SK-N-MC (cell line): Measurements from ENCODE around the gene DST.
"Not testable (repeated sequence)": the region's sequence is repeated elsewhere in the genome, so short reads cannot be mapped to it uniquely, and the experiment has no call there.

Source experiments
- DNase-seq: peaks from one replicate; pipeline ENCODE4 v3.0.0-alpha.2; 2011; ENCODE audit warnings: low read depth, low spot score
- H3K27ac ChIP-seq: fragments of 200-600 bp; sonication (generic); 2 replicates; pipeline ENCODE4 v1.5.1; 2016; ENCODE audit warnings: mixed run types
- H3K36me3 ChIP-seq: fragments of 200-600 bp; sonication (generic); 2 replicates; pipeline ENCODE4 v1.6.1; 2017; ENCODE audit warnings: antibody characterized with exemption, low read length, mixed read lengths; ENCODE audit not compliant: insufficient read depth
- H3K4me3 ChIP-seq: fragments of 200-600 bp; sonication (generic); 2 replicates; pipeline ENCODE4 v1.5.1; 2016
- H3K9ac ChIP-seq: fragments of 200-600 bp; sonication (generic); 2 replicates; pipeline ENCODE4 v1.8.0; 2017; ENCODE audit warnings: mixed run types, mixed read lengths; ENCODE audit not compliant: insufficient read length
- H3K9me3 ChIP-seq: fragments of 200-600 bp; sonication (generic); 2 replicates; pipeline ENCODE4 v1.6.1; 2017; ENCODE audit warnings: low read depth, mild to moderate bottlenecking, antibody characterized with exemption, low read length, moderate library complexity, mixed read lengths
- EZH2 ChIP-seq: fragments of 200-600 bp; sonication (generic); IDR thresholded peaks from one replicate; pipeline ENCODE4 v1.6.1; 2017; ENCODE audit warnings: antibody characterized with exemption
- FOXP2 ChIP-seq: optimal IDR thresholded peaks from 2 replicates; pipeline ENCODE3; 2011; ENCODE audit warnings: mild to moderate bottlenecking, moderate library complexity; ENCODE audit not compliant: insufficient read depth; ENCODE audit errors: extremely low read length, control extremely low read depth
- POLR2AphosphoS5 ChIP-seq: IDR thresholded peaks from 2 replicates; pipeline ENCODE4 v1.6.1; 2012; ENCODE audit warnings: mild to moderate bottlenecking, low read depth, low read length, borderline replicate concordance

Gene DST

GRCh38 chr6:56510984-56511531, 131.6 kb downstream of the DST start:
- Histone ChIP-seq H3K9ac (no peak overlapping the region), H3K9me3 (no peaks in the 10 kb centered on the region), H3K4me3 (no peak overlapping the region), H3K27ac (no peak overlapping the region), H3K36me3 (peaks cover 24% of the 10 kb centered on the region)
- no peak for DNase-seq
- TF ChIP-seq POLR2AphosphoS5: no peak
- no peak for TF ChIP-seq FOXP2
- no peak for TF ChIP-seq EZH2

DNA sequence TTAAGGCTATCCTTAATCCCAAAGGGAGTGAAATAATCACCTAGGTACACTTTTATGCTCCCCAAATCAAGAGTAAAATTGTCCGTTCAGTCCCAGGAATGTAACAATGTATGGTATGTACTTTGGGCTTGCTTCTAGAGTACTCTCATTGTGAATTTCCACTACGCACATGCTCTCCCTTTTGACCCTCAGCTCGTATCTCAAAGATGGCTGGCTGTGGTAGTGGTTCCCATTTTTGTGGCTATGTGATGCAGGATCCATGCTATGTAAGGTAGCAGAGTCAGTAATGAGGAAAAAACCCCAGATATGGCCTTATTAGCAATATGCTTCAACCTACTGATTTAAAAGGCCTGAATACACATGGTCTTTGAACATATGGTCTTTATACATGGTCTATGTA, 133.7 kb downstream of the DST start:
- Histone ChIP-seq H3K9me3 (no peaks in the 10 kb centered on the region), H3K27ac (no peak overlapping the region), H3K4me3 (no peak overlapping the region), H3K36me3 (peaks cover 24% of the 10 kb centered on the region), H3K9ac (no peak overlapping the region)
- DNase-seq: no peak
- TF ChIP-seq EZH2 (no peak), FOXP2 (no peak)

DNA sequence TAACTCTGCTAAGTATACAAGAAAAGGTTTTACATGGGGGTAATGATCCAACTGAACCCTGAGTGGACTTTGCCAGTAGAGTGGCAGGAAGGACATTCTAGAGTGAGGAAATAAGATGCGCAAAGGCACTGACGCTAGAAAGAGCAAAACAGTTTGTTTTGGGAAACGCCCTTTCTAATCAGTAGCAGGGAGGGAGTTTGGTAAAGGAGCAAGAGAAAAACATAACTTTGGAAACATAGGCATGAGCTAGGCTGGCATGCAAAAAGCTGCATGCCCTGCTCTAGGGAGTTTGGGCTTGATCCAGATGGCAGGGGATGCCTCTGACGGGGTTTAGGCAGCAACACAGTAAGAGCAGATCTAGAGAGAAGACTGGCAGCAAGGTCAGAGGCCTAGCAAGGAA, 135.2 kb downstream of the DST start:
- H3K9ac ChIP-seq: no peak overlapping the region
- no peaks in the 10 kb centered on the region for H3K9me3 ChIP-seq
- H3K36me3 ChIP-seq: peaks cover 24% of the 10 kb centered on the region
- H3K4me3 ChIP-seq: no peak overlapping the region
- TF ChIP-seq EZH2 (no peak), POLR2AphosphoS5 (no peak), FOXP2 (no peak)
- no peak overlapping the region for H3K27ac ChIP-seq
- no peak for DNase-seq

DNA sequence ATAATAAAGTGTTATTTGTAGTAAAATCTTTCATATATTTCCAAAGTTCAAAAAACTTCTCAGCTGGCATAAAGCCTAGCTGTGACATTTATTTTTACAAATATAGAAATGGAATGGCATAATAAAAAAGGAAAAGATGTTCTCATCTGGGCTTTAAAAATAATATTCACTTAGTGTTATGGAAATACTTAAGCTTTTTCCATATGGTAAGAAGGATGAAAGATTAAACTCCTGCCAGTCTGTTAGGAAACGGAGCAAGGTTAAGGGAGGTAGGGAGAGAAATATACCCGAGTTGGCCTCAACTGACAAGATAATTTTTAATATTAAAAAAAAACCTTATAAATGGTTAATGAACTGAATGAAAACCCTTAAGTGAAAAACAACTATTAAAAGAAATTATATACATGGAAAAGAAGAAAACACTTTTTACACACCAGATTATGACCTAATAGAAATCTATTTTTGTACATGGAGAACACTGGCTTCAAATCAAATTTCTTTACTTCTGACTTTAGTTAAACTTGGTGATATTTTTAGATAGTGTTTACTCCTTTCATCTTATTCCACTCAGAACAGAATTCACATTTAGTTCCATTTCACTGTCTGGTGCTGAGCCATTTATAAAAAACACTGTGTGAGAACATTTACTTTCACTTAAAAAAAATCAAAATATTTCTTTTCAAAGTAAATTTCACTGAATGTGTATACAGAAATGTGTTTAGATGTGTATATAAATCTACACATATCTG, 137.0 kb downstream of the DST start:
- Histone ChIP-seq H3K36me3 (peaks cover 28% of the 10 kb centered on the region), H3K9ac (no peak overlapping the region), H3K9me3 (no peaks in the 10 kb centered on the region), H3K4me3 (no peak overlapping the region), H3K27ac (no peak overlapping the region)
- TF ChIP-seq EZH2 (no peak), POLR2AphosphoS5 (no peak), FOXP2 (no peak)
- no peak for DNase-seq

GRCh38 chr6:56501993-56502392, 140.7 kb downstream of the DST start:
- no peak for DNase-seq
- Histone ChIP-seq H3K36me3 (peaks cover 19% of the 10 kb centered on the region), H3K4me3 (no peak overlapping the region), H3K27ac (no peak overlapping the region), H3K9ac (no peak overlapping the region), H3K9me3 (no peaks in the 10 kb centered on the region)
- TF ChIP-seq FOXP2: no peak

DNA sequence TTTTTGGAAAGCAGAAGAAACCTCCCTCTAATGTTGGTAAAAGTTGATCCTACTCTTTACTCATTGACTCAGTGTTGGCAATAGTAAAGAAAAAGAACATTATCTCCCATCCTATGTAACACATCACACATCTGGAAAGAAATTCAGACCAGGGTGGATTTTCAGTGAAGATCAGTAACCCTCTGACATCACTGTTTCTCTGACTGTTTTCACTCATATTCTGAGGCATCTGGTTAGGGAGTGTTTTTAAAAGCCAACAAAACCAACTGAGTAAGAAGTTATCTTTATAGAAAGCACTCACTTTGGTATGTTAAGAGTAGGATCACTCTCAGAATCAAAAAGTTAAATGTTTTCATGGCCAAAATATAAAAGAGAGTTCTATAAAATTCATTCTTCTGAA, 143.6 kb downstream of the DST start:
- no peak for TF ChIP-seq EZH2
- TF ChIP-seq FOXP2: no peak
- no peak for TF ChIP-seq POLR2AphosphoS5
- Histone ChIP-seq H3K9ac (no peak overlapping the region), H3K27ac (no peak overlapping the region), H3K36me3 (peaks cover 18% of the 10 kb centered on the region), H3K9me3 (no peaks in the 10 kb centered on the region), H3K4me3 (no peak overlapping the region)
- no peak for DNase-seq

GRCh38 chr6:56497691-56498090, 145.0 kb downstream of the DST start:
- H3K9ac ChIP-seq: no peak overlapping the region
- peaks cover 20% of the 10 kb centered on the region for H3K36me3 ChIP-seq
- TF ChIP-seq POLR2AphosphoS5 (no peak), FOXP2 (no peak), EZH2 (no peak)
- no peak overlapping the region for H3K4me3 ChIP-seq
- no peaks in the 10 kb centered on the region for H3K9me3 ChIP-seq
- DNase-seq: no peak
- H3K27ac ChIP-seq: no peak overlapping the region

GRCh38 chr6:56497240-56497639, 145.4 kb downstream of the DST start:
- Histone ChIP-seq H3K4me3 (no peak overlapping the region), H3K9me3 (no peaks in the 10 kb centered on the region), H3K9ac (no peak overlapping the region), H3K27ac (no peak overlapping the region), H3K36me3 (peaks cover 25% of the 10 kb centered on the region)
- TF ChIP-seq FOXP2: no peak
- no peak for TF ChIP-seq EZH2
- TF ChIP-seq POLR2AphosphoS5: no peak
- DNase-seq: no peak

- not testable (repeated sequence) for H3K9ac ChIP-seq, H3K27ac ChIP-seq, H3K4me3 ChIP-seq, H3K9me3 ChIP-seq, DNase-seq
- peaks cover 31% of the 10 kb centered on the region for H3K36me3 ChIP-seq
These were observed 146.0 kb downstream of the DST start for GRCh38 chr6:56496650-56497049.
